ENCODE results near the gene ING5. TPM values are rescaled to one million over a fixed set of nuclear protein-coding genes. Genes with fewer than 3 reads are reported as not detected.
"Not testable (repeated sequence)": the region's sequence is repeated elsewhere in the genome, so short reads cannot be mapped to it uniquely, and the experiment has no call there.

Gene ING5
- 12.8 and 14.5 TPM in 2 replicates for total RNA-seq (2014; rRNA removed; shearing (Covaris generic))

DNA sequence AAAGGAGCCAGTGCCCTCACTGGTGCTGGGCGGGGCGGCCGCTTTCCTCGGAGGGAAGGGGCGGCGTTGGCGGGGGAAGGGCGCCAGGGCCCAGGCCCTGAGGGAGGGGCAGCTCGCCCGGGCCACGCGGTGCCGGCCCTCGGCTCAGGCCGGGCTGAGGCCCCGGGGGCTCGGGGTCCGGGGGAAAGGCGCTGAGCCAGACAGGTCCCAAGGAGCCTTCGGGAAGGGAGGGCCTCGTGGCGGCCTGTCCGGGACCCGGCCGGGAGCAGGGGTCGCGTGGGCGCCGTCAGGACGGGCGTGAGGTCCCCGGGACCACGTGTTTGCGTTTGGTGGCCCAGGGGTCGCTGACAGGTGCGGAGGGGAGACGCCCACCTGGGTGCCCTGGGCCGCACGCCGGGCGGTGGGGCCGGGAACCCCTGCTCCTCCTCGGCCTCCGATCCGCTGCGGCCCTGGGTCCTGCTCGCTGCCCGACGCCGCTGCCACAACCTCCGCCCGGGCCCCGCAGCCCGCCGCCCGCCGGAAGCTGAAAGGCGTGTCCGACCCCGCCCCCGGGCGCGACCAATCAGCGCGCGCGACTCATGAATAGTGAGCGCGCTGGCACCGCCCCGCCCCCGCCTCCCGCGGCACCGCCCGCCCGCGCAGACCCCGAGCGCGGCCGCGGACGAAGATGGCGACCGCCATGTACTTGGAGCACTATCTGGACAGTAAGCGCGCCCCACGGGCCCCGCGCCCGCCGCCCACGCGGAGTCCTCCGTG is at the start of gene ING5:
Gene ING5, plus strand, starts transcription at position 641 of the 756 bp plus-strand sequence. Its CDS starts 27 bp downstream, at position 668.
- DNase-seq (ENCODE audit: low spot score) = peak; percentile 85

DNA sequence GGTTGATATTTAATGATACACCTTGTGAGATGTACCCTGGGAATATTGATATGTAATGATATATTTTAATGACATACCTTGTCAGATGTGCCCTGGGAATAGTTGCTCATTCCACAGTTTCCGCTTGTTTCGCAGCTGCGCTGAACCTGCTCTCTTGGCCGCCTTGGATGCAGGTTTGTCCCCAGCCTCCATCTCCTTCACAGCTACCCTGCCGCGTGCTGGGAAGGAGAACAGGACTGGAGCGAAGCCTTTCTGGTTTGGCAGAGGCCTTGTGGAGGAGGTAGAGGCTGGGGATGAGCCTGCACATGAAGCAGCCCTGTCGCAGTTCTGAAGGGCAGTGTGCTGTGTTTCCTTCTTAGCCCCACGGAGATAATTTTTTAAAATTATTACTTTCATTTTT is 49.7 kb upstream of the ING5 start:
- no peak for DNase-seq (ENCODE audit: low spot score)

DNA sequence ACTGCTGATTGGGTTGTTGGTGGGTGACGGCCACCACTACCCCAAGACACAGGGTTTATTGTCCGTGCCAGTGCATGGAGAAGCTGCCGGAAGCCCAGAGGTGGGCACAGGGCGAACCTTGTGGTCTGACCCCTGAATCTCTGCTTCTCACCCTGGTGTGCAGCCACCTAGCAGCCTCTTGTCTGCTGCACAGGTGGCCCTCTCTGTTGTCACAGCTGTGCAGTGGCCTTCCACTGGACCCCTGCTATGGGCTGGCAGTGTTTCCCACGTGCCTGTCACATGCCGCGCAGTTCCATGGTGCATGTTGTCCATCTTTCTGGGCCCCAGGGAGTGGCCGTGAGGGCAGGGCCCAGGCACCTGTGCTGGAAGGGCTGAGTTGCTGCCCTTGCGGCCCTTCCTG is 49.1 kb upstream of the ING5 start:
- DNase-seq (ENCODE audit: low spot score) = no peak

DNA sequence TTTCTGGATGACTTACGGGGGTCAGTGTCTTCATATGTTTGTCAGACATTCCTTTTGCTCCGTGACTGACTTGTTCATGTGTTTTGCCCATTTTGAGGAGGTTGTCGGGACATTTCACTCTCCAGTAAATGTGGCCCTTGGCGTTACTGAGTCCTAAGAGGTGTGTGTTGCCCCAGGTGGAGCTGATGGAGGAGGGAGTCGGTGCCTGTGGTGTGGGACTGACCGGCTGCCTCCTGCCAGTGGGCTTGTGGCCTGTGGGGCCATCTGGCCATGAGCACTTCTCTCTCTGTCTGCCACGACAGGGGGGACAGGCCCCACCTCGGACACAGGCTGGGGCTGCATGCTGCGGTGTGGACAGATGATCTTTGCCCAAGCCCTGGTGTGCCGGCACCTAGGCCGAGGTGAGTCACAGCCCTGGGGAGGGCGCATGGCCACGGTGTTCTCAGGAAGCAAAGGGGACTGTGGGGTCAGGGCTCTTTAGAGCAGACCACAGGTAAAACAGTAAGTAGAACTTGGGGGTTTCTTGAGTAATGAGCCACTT is 48.6 kb upstream of the ING5 start:
- DNase-seq (ENCODE audit: low spot score) = no peak

DNA sequence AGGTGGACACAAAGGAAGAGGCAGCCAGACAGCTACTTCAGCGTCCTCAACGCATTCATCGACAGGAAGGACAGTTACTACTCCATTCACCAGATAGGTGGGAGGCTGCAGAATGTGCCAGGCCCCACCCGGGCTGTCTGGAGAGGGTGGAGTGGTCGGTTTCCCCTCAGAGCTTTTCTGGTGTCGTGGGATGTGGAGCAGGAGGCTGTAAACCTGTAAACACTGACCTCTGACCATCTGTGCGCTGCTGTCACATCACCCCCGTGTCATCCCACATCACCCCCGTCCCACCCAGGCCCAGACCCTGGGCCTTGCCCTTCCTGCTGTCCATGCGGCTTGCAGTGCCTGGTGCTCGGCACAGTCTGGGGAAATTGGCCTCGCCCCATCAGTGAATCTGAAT is 47.3 kb upstream of the ING5 start:
- DNase-seq (ENCODE audit: low spot score) = no peak

DNA sequence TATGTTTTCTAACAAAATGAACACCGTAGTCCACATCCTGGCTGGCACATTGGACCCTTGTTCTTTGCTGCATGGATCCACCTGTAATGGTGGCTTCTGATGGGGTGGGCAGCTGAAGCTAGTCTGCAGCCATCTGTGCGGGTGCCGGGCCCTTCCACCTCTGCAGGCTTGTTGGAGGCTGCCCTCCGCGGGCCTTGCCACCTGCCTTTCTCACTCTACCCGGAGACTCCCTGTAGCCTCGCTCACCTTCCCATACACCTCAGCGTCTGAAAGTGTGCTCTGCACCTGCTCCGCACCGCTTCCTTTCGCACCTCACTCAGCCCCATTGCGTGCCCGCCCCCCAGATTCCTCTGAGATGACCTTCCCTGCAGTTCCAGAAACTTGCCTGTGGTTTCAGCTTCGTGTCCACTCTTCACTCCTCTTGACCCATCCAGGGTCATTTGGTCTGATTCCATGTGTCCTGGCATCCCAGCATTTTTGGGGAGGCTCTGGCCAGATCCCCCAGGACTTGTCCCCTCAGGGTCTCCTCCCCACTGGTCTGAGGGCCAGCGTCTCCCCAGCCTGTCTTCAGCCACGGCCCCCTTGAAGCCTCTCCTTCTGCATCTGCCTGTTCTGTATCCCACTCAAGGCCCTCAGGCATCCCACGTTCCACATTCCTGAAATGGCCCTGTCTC is 46.2 kb upstream of the ING5 start:
- no peak for DNase-seq (ENCODE audit: low spot score)

DNA sequence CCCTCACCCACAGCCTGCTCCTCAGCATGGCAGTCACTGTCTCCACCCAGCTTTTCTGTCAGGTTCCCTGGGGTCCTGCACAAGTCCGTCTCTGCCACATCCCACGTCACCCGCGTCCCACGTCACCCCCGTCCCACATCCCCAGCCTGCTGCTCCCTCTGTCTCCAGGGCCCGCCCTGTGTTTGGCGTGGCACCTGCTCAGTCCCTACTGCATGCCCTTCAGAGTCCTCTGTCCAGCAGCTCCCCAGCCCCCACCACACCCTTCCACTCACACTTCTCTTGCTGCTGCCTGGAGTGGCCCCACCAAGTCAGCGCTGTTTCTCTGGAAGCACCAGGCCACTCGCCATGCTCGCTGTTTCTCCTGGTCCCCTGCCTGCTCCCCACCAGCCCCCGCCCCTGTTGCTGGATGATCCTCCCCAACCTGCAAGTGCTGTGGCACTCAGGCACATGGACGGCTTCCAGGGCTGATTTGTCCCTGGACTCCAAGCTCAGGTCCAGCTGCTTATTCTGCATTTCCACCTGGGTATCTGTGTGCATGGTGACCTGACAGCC is 45.6 kb upstream of the ING5 start:
- no peak for DNase-seq (ENCODE audit: low spot score)

DNA sequence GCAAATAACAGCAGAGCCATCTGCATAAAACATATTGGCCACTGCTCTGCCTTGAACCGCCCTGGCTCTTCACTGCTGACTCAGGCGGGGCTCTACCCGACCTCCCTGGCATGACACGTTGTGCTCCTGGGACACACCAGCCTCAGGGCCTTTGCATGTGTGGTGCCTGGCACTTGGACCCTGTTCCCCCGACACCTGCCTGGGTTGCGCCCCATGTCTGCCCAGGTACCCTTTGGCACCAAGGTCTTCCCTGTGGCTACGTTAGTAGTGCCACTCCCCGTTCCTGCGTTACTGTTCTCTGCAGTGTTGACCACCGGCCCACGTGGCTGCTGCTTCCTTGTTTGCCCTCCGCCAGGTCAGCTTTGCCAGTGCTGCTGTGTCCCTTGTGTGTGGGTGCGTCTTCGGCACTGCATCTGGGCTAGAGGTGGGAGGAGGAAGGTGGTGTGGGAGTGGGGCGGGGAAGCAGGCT is 44.0 kb upstream of the ING5 start:
- no peak for DNase-seq (ENCODE audit: low spot score)

DNA sequence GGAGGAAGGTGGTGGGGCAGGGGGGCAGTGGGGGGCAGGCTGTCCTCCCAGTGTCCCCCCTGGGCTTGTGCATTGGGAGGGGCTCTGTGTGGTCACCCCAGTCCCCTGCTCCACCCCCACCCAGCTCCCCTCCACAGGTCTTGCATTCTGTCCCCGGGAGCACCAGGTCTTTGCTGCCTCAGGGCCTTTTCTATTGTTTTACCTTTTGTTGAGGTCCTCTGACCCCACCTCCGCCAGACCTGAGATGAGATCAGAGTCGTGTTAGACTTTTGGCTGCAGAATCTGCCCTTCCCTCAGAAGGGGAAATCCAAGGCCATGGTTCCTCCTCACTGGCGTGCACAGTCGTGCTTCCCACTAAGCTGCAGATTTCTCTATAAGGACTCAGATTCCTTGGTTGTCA is 43.5 kb upstream of the ING5 start:
- DNase-seq (ENCODE audit: low spot score) = no peak

DNA sequence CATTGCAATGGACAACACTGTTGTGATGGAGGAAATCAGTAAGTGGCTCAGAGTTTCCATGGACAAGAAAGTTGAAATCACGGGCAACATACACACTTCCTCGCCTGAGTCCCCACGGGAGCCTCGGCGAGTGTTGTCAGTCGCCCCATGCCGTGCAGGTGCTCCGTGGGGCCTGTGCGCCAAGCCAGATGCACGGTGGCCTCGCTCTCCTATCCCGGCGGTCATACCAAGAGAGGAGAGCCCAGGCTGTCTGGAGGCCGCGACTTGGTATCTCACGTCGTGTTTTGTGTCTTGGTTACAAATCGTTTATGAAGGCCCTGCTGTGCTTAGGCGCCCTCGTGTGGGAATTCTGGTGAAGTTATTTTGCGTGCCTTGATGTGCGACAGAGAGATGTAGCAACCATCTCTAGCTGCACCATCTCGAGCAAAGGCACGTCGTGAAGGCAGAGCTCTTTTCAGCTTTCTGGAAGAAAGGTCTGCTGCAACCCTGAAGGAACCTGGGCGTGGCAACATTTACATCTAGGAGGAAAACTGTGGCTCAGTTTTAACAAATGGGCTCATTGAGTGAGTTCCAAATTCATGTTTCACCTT is 42.6 kb upstream of the ING5 start:
- peak; percentile 53 for DNase-seq (ENCODE audit: low spot score)

DNA sequence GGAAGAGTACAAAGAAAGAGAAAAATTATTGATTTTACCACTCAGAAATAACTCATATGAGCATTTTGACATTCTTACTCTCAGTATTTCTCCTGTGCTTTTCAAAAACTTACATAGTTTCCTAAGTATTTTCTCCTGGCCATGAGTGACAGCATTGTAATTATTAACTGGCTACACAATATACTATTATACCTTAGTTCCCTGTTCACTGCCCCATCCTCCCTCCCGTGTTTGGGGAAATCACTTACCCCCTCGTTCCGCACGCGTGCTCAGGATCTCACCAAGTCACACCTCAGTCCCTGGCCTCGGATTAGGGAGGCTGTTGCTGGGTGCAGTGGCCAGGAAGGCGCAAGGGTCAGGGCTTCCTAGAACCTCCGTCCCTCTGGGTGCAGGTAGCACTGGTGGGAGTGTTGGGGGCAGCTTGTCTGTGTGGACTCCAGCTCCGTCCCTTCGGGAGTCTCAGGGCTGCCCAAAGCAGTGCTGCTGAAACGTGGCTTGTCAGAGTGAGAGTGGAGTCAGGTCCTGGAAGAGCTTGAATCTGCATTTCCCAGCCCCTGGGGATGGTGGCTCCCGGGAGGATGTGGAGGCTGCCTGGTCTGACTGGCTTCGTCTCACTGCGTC is 41.1 kb upstream of the ING5 start:
- DNase-seq (ENCODE audit: low spot score) = no peak

DNA sequence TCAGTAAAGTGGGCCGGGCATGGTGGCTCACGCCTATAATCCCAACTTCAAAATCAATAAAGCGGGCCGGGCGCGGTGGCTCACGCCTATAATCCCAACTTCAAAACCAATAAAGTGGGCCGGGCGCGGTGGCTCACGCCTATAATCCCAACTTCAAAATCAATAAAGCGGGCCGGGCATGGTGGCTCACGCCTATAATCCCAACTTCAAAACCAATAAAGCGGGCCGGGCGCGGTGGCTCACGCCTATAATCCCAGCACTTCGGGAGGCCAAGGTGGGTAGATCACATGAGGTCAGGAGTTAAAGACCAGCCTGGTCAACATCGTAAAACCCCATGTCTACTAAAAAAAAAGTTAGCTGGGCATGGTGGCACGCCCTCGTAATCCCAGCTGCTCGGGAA is 39.1 kb upstream of the ING5 start:
- DNase-seq (ENCODE audit: low spot score) = not testable (repeated sequence)

DNA sequence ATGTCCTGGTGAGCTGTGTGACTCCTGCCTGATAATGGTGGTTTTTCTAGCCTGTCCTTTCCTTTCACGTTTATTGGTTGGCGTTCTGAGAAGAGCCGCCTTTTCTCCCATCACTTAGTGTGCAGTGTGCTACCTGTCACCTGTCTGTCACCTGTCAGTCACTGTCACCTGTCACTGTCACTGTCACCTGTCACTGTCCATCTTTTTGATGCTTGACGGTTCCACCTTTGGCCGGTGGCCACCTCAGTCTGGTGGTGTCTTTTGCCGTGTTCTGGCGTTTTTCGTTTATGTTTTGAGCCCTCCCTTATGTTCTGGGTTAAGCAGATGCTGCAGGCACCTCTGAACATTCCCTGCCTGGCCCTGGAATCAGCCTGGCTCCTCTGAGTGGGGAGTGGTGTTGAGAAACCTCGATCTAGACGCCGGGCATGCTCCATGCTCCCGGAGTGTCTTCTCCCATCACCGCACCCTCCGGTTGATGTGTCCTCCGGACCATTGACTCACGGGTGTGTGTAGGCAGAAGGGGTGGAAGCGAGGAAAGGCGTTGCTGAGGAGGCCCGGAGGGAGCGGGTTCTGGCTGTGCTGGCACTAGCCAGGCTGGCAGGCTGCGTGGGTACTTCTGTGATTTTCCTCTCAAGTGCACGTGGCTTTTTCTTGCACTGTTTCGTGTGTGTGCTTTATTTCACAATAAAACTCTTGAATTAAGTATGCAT is 36.0 kb upstream of the ING5 start:
- no peak for DNase-seq (ENCODE audit: low spot score)

DNA sequence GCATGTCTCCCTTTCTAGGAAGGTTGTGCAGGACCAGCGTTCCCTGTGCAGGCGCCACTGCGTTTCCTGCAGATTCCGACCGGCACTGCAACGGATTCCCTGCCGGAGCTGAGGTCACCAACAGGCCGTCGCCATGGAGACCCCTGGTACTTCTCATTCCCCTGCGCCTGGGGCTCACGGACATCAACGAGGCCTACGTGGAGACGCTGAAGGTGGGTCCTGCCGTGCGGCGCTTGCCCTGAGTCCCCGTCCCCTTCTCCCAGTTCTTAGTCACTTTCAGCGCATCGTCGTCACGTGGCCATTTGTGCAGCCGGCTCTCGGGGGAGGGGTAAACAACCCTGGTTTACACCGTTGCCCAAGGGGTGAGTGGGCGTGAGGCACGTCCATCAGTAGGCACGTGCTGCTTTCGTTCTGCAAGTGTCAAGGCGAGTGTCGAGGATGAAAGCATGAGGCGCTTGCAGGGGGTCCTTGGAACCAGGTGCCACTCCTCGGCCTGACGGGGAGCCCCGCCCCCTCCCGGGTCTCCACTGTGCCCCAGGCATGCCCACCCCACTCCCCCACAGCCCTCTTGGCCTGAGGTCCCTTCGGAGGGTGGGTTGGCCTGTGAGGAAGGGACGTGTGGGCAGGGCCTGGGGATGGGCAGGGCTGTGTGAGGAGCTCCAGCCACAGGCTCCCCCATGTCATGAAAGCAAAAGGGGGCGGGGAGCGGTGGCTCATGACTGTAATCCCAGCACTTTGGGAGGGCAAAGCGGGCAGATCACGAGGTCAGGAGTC is 35.0 kb upstream of the ING5 start:
- no peak for DNase-seq (ENCODE audit: low spot score)

DNA sequence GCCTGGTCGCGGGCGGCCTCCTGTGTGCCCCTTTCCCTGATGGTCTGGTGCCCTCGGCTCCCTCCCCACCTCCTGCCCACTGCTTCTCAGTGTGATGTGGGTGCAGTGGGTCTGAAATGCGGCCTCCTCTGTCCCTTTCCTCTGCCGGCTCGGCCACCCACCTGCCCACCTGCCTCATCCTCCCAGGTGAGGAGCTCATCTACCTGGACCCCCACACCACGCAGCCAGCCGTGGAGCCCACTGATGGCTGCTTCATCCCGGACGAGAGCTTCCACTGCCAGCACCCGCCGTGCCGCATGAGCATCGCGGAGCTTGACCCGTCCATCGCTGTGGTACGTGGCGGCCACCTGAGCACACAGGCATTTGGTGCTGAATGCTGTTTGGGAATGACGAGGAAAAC is 33.5 kb upstream of the ING5 start:
- no peak for DNase-seq (ENCODE audit: low spot score)

DNA sequence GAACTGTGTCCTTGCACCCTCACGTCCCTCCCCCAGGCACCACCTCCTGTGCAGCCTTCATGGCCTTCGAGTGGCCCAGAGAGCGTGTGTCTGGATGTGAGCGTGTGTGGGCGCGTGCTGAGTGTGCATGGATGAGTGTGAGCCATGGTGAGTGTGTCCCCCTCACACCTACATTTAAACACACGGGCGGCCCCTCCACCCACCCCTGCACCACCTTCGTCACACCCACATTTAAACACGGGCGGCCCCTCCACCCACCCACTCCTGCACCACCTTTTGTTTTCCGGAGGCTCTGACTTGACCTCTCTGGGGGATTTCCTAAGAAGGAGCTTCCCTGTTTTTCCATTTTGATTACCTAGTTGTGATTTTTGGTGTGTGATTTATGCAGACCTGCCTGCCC is 33.0 kb upstream of the ING5 start:
- DNase-seq (ENCODE audit: low spot score) = no peak

DNA sequence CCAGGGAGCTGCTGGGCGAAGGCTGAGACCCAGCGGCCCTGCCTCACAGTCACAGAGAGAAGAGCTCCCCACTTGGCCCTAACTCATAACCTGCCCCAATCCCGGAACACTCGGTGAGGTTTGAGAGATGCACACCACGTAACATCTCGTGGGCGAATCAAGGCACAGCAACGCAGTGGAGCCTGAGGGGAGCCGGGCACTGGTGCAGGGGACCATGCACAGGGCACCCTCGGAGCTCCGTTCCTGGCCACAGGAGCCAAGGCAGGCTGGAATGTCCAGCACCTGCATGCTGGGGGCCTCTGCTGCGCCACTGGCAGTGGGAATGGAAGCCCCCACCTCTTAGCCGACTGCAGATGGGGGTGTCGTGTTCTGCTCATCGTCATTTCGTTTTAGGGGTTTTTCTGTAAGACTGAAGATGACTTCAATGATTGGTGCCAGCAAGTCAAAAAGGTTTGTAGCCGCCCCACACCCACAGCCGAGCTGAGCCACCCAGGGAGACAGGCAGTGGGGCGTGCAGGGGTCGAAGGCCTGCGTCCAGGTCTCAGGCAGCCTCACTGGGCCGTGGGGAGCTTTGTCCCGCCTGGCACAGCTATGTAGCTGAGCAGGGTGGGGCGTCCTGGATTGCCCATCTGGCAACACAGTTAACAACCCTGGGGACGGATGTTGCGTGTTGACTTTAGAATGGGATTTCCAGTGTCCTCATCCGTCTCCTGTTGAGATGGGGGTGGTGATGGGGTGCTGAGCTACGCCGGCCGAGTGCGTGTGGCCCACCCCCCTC is 31.3 kb upstream of the ING5 start:
- DNase-seq (ENCODE audit: low spot score) = no peak

DNA sequence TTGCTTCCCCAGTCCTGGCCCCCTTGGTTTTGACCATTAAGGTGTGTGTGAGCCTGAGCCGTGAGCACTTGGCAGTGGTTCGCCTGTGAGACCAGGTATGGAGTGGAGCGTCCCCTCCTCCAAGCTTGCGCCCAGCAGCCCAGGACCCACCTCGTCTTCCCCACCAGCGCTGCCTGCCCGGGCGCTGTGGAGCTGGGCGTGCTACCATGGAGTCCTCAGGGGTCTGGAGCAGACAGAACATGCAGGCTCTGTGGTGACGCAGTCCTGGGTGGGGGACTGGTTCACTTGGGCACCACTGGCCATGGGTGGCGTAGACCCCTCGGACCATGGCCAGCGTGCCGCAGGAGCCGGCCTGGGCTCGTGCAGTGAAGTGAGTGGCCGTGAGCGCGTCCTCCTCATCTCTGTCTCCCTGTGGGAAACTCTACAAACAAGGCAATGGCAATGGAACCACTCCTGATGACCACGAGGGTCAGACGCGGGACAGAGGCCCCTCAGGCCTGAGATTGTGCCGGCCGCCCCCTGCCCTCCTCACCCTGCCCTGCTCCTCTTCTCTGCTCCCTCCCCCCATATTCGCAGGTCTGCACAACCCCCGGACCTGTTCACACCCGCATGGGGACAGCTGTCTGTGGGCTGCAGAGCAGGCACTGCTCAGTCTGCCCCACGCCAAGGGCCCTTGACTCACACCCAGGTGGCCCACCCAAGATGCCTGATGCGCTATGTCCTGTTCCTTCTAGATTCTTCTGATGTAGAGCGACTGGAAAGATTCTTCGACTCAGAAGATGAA is 30.2 kb upstream of the ING5 start:
- no peak for DNase-seq (ENCODE audit: low spot score)
